AG09309 (cell line): ENCODE data around the gene ILF3.
A peak's percentile ranks its signal among the peaks of the same experiment; 100 is the strongest.

ENCODE experiments used
- DNase-seq: peaks from one replicate; pipeline ENCODE4 v3.0.0-alpha.2; 2010; ENCODE audit warnings: low read depth
- H3K4me3 ChIP-seq: 2 replicates; pipeline ENCODE4 v1.5.1; 2011; ENCODE audit warnings: mild to moderate bottlenecking, low read depth, low read length, moderate library complexity; ENCODE audit not compliant: control insufficient read depth
- TF ChIP-seq, protein P1 (sequence below): IDR thresholded peaks from 2 replicates; pipeline ENCODE4 v1.5.1; 2011; ENCODE audit warnings: mild to moderate bottlenecking, low read depth, low read length, inconsistent platforms; ENCODE audit not compliant: insufficient read depth, control insufficient read depth; ENCODE audit errors: missing control alignments

ILF3 gene

DNA sequence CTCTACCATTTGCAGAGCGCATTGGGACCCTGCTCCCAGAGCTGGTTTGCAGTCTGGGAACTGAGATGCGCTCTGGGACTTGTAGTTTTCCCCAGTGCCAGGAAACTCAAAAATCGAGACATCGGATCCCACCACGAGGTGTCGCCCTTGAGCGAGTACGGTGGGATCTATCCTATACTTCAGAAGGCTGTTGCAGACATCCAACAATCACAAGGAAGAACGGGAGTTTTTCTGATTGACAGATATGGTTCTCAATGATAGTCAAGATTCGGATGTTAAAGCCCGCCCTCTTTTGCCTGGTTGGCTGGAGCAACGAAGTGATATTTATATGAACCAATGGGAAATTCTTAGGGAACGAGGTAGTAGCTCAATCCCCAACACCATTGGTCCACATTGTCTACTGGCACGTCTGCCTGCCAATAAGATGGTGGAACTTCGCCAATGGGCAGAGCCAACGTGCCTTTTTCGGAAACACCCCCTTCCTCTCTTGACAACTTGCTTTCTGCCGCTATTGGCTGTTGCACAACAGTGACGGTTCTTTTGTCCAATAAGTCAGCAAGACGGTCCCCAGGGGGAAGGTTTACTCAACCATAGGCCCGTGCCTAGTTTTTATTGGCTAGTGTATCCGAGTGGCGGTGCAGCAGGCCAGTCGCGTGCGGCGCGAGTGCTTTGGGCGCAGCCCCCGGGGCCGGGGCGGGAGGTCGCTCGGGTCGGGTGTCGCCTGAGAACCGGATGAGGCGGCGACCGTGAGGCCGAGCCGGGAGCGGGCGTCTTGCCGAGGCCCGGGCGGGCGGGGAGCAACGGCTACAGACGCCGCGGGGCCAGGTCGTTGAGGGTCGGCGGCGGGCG lies 63.4 kb downstream of the ILF3 start, which contains the start of gene DNM2:
DNM2 (plus strand) TSS at position 724 of the 849 bp plus-strand sequence. CDS start 164 bp downstream, outside the sequence.
- TF ChIP-seq, protein P1, sequence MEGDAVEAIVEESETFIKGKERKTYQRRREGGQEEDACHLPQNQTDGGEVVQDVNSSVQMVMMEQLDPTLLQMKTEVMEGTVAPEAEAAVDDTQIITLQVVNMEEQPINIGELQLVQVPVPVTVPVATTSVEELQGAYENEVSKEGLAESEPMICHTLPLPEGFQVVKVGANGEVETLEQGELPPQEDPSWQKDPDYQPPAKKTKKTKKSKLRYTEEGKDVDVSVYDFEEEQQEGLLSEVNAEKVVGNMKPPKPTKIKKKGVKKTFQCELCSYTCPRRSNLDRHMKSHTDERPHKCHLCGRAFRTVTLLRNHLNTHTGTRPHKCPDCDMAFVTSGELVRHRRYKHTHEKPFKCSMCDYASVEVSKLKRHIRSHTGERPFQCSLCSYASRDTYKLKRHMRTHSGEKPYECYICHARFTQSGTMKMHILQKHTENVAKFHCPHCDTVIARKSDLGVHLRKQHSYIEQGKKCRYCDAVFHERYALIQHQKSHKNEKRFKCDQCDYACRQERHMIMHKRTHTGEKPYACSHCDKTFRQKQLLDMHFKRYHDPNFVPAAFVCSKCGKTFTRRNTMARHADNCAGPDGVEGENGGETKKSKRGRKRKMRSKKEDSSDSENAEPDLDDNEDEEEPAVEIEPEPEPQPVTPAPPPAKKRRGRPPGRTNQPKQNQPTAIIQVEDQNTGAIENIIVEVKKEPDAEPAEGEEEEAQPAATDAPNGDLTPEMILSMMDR, result peak; percentile 77
- DNase-seq, result peak; percentile 100
- H3K4me3 ChIP-seq, result peak within 1 kb of the TSS; percentile 80

DNA sequence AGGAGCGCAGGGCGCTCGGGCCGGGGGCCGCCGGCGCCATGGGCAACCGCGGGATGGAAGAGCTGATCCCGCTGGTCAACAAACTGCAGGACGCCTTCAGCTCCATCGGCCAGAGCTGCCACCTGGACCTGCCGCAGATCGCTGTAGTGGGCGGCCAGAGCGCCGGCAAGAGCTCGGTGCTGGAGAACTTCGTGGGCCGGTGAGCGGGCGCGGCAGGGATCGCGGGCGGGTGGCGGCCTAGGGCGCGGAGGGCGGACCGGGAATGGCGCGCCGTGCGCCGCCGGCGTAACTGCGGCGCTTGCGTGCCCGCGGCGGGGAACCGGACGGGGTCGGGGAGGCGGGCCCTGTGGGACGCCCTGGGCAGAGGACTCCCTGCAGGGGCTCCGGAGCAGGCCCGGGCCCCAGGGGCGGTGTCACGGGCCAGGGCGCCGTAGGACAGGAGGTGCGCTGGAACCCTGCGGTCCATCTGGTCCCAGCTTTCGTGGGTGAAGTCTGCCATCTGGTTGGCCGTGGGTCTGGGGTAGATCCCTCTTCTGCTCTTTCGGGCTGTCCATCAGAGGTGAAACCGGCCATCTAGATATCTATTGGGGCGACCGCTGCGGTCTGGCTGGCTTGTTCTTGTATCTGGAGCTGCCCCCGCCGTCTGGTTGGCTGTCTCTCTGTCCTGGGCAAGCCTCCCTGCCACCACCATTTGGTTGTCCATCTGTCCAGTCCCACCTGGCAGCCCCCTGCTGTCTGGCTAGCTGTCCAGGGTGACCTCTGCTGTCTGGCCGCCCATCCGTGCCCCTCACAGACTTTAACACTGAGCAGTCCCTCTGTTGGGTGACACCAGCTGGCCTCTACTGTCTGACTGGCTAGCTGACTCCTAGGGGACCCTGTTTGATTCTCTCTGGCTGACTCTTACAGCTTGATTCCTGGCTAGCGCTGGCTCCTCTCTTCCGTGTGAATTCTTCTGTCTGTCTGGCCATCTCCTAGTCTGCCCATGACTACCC lies 64.4 kb downstream of the ILF3 start:
- DNase-seq, result no peak
- peak overlapping the region; percentile 80 for H3K4me3 ChIP-seq
- TF ChIP-seq, protein P1, result no peak

GRCh38 chr19:10719466-10719961 lies 65.4 kb downstream of the ILF3 start:
- H3K4me3 ChIP-seq, result peak overlapping the region; percentile 80
- no peak for DNase-seq
- TF ChIP-seq, protein P1, result no peak

- TF ChIP-seq, protein P1, result no peak
- no peak overlapping the region for H3K4me3 ChIP-seq
- DNase-seq, result no peak
Measured at GRCh38 chr19:10720607-10721125, 66.5 kb downstream of the ILF3 start.

GRCh38 chr19:10723591-10723990 lies 69.4 kb downstream of the ILF3 start:
- TF ChIP-seq, protein P1, result no peak
- DNase-seq, result no peak
- no peak overlapping the region for H3K4me3 ChIP-seq

DNA sequence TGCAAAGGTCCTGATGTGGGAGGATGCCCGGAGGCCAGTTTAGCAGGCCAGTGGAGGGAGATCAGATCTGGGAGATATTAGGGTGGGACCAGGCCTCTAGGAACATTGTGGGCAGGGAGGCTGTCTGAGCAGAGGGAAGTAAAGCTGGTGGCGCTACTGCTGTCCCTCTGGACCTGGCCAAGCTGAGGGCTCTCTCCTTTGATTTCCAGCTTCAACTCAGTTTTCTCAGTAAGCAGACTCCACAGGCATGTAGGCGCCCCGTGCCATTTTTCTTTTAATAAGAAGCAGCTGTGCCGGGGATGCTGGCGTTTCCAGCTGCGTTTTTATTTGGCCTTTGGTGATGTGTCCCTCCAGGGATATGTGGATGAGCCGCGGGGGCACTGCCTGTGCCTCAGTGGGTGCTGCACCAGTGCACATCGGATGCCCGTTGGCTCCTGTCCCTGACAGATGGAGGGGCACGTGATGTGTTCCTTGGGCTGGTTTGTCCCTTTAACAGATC lies 70.5 kb downstream of the ILF3 start:
- H3K4me3 ChIP-seq, result no peak overlapping the region
- TF ChIP-seq, protein P1, result no peak
- peak; percentile 25 for DNase-seq
